DOHH2 (cell line): ENCODE data around the gene WFIKKN2.

Source experiments
- H3F3A ChIP-seq: fragments of 200-600 bp; sonication (generic), shearing (Covaris generic); 2 replicates; pipeline ENCODE4 v1.6.0; 2016; ENCODE audit warnings: antibody characterized with exemption, mild to moderate bottlenecking; ENCODE audit not compliant: control insufficient read depth, insufficient read depth
- H3K27ac ChIP-seq: fragments of 200-600 bp; sonication (generic); 2 replicates; pipeline ENCODE4 v1.5.1; 2014; ENCODE audit warnings: low read depth, mild to moderate bottlenecking, low read length, moderate library complexity
- H3K27me3 ChIP-seq: fragments of 200-600 bp; sonication (generic); 2 replicates; pipeline ENCODE4 v1.6.1; 2014; ENCODE audit warnings: mild to moderate bottlenecking, low read length, mixed read lengths; ENCODE audit not compliant: control insufficient read depth
- H3K36me3 ChIP-seq: fragments of 200-600 bp; sonication (generic); 2 replicates; pipeline ENCODE4 v1.6.1; 2014; ENCODE audit warnings: mild to moderate bottlenecking, low read length, moderate library complexity, mixed read lengths; ENCODE audit not compliant: control insufficient read depth
- H3K4me1 ChIP-seq: fragments of 200-600 bp; sonication (generic); 2 replicates; pipeline ENCODE4 v1.6.1; 2014; ENCODE audit warnings: mild to moderate bottlenecking, low read length, mixed read lengths; ENCODE audit not compliant: control insufficient read depth
- H3K4me2 ChIP-seq: fragments of 200-600 bp; sonication (generic); 2 replicates; pipeline ENCODE4 v1.6.0; 2014; ENCODE audit warnings: mild to moderate bottlenecking, low read length, moderate library complexity
- H3K4me3 ChIP-seq: fragments of 200-600 bp; sonication (generic); 2 replicates; pipeline ENCODE4 v1.5.1; 2014; ENCODE audit warnings: mild to moderate bottlenecking, low read length, mixed read lengths
- H3K79me2 ChIP-seq: fragments of 200-600 bp; sonication (generic); 2 replicates; pipeline ENCODE4 v1.6.1; 2014; ENCODE audit warnings: mild to moderate bottlenecking, low read length, mixed read lengths; ENCODE audit not compliant: control insufficient read depth
- H3K9me2 ChIP-seq: fragments of 200-600 bp; sonication (generic); replicated peaks from 2 replicates; pipeline ENCODE4 v1.6.1; 2014; ENCODE audit warnings: mild to moderate bottlenecking, low read length, mixed read lengths; ENCODE audit not compliant: control insufficient read depth
- H3K9me3 ChIP-seq: fragments of 200-600 bp; sonication (generic); 2 replicates; pipeline ENCODE4 v1.6.1; 2014; ENCODE audit warnings: antibody characterized with exemption, low read length, mixed read lengths; ENCODE audit not compliant: control insufficient read depth, insufficient read depth
- H4K20me1 ChIP-seq: fragments of 200-600 bp; sonication (generic); 2 replicates; pipeline ENCODE4 v1.6.0; 2014; ENCODE audit warnings: low read depth, mild to moderate bottlenecking, antibody characterized with exemption, low read length, moderate library complexity; ENCODE audit not compliant: control insufficient read depth, insufficient read depth
- CTCF ChIP-seq: fragments of 200-600 bp; sonication (generic); IDR thresholded peaks from one replicate; pipeline ENCODE4 v1.5.1; 2014; ENCODE audit warnings: antibody characterized with exemption, mild to moderate bottlenecking, low read depth, low read length; ENCODE audit not compliant: poor library complexity, severe bottlenecking
- EZH2phosphoT487 ChIP-seq: fragments of 200-600 bp; sonication (generic); IDR thresholded peaks from 2 replicates; pipeline ENCODE4 v1.6.1; 2017; ENCODE audit warnings: borderline replicate concordance, mild to moderate bottlenecking, antibody characterized with exemption, low read length, moderate library complexity, mixed read lengths

Gene WFIKKN2

GRCh38 chr17:50808413-50808812, 27.0 kb upstream of the WFIKKN2 start:
- TF ChIP-seq EZH2phosphoT487 (no peak), CTCF (no peak)
- no peaks in the 10 kb centered on the region for H3K27me3 ChIP-seq
- H3K36me3 ChIP-seq = no peaks in the 10 kb centered on the region

DNA sequence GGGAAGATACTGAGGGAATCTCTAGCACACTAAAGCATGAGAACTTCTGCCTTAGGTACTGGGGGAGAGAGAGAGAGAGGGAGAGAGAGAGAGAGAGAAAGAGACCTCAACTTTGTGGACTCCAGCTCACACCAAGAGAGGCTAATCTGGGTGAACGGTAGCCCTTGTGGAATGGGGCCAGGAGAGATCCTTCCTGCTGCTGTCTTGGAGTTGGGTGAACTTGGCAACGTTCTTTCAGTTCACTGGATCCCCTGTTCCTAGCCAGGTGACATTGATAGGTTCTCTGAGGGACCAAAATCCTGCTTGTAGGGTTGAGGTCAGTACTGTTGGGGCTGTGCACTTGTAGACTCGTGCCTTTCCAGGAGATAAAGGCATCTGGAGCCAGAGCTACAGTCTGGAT, 26.5 kb upstream of the WFIKKN2 start:
- H3K4me2 ChIP-seq = no peak overlapping the region
- H3K9me3 ChIP-seq = no peaks in the 10 kb centered on the region
- H4K20me1 ChIP-seq = no peaks in the 10 kb centered on the region
- H3K4me1 ChIP-seq = no peaks in the 10 kb centered on the region
- no peak overlapping the region for H3K4me3 ChIP-seq
- no peaks in the 10 kb centered on the region for H3K27me3 ChIP-seq
- no peaks in the 10 kb centered on the region for H3K36me3 ChIP-seq
- no peak overlapping the region for H3K27ac ChIP-seq
- H3K79me2 ChIP-seq = no peaks in the 10 kb centered on the region
- H3K9me2 ChIP-seq = no peaks in the 10 kb centered on the region
- no peaks in the 10 kb centered on the region for H3F3A ChIP-seq
- TF ChIP-seq CTCF = no peak
- TF ChIP-seq EZH2phosphoT487 = no peak

More at GRCh38 chr17:50808413-50808812, 27.0 kb upstream of the WFIKKN2 start:
- H4K20me1 ChIP-seq = no peaks in the 10 kb centered on the region
- no peaks in the 10 kb centered on the region for H3K9me2 ChIP-seq
- no peaks in the 10 kb centered on the region for H3K4me1 ChIP-seq
- no peaks in the 10 kb centered on the region for H3K79me2 ChIP-seq
- H3K4me2 ChIP-seq = no peak overlapping the region
- H3K9me3 ChIP-seq = no peaks in the 10 kb centered on the region
- H3K27ac ChIP-seq = no peak overlapping the region
- no peak overlapping the region for H3K4me3 ChIP-seq
- H3F3A ChIP-seq = no peaks in the 10 kb centered on the region

DNA sequence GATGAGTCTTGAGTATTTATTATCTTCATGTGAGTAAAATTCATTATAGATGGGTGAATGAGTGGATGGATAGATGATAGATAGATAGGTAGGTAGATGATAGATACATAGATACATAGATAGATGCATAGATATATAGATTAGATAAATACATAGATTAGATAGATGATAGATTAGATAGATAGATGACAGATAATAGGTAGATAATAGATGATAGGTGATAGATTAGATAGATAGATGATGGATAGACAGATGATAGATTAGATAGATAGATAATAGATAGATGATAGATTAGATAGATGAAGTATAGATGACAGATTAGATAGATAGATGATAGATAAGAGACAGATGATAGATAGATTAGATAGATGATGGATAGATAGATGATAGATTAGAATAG, 21.8 kb upstream of the WFIKKN2 start:
- no peaks in the 10 kb centered on the region for H3K79me2 ChIP-seq
- H3K27ac ChIP-seq = no peak overlapping the region
- no peaks in the 10 kb centered on the region for H3K4me1 ChIP-seq
- no peak for TF ChIP-seq EZH2phosphoT487
- TF ChIP-seq CTCF = no peak
- H3K36me3 ChIP-seq = no peaks in the 10 kb centered on the region
- H4K20me1 ChIP-seq = no peaks in the 10 kb centered on the region
- H3K4me3 ChIP-seq = no peak overlapping the region
- H3K27me3 ChIP-seq = no peaks in the 10 kb centered on the region
- H3K9me3 ChIP-seq = no peaks in the 10 kb centered on the region
- no peaks in the 10 kb centered on the region for H3K9me2 ChIP-seq
- no peaks in the 10 kb centered on the region for H3F3A ChIP-seq
- no peak overlapping the region for H3K4me2 ChIP-seq

GRCh38 chr17:50815400-50815799, 20.0 kb upstream of the WFIKKN2 start:
- Histone ChIP-seq H3K27me3 (no peaks in the 10 kb centered on the region), H3K4me1 (no peaks in the 10 kb centered on the region), H3K79me2 (no peaks in the 10 kb centered on the region), H3K9me2 (no peaks in the 10 kb centered on the region), H3K4me3 (no peak overlapping the region), H3K27ac (no peak overlapping the region), H3K9me3 (no peaks in the 10 kb centered on the region), H3K4me2 (no peak overlapping the region), H3K36me3 (no peaks in the 10 kb centered on the region), H4K20me1 (no peaks in the 10 kb centered on the region), H3F3A (no peaks in the 10 kb centered on the region)
- no peak for TF ChIP-seq EZH2phosphoT487
